ENCODE measurements around the gene TEN1.

GRCh38 chr17:76007131-76007849 lies 28.2 kb downstream of the TEN1 start:
- TF ChIP-seq GATA2 (IDR thresholded peaks at IDR 0.05; ENCODE audit: low read depth, low read length): no peak
- TF ChIP-seq GATA3 (IDR thresholded peaks at IDR 0.05; ENCODE audit: low read depth, low read length): no peak

All from SH-SY5Y (cell line).